Glomerular endothelial cell (primary cell): Measurements from ENCODE around the gene MGP. TPM values are rescaled to one million over a fixed set of nuclear protein-coding genes. Genes with fewer than 3 reads are reported as not detected.

Experiments used
- DNase-seq: peaks from one replicate; pipeline ENCODE4 v3.0.0-alpha.2; 2011; ENCODE audit warnings: low read depth, low spot score; ENCODE audit errors: extremely low read depth
- total RNA-seq: library from RNA; depleted of rRNA; stranded (reverse); fragments of >200 nt; gene quantifications from 2 replicates; pipeline ENCODE4 v1.2.3, GENCODE V29; 2015

The MGP gene
- total RNA-seq, 1 donor from 2014 or later: 9.1 TPM

DNA sequence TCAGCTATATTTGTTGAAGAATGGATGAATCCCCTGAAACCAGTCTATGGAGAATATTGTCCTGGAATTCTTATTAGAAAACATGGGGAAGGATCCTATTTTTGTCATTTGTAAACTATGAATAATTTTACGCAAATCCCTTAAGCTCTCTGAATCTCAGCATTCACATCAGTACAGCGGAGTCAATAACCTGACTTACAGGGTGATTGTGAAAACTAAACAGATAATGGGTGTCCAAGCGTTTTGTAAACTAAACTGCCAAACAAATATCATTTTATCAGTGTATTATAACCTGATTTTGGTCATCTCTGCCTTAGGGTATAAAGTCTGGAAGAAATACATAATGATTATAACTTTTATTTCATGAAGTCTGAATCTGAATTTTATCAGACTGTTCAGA, 52.3 kb downstream of the MGP start:
- no peak for DNase-seq

Other genes starting within 250 kb of the MGP start
- gene GUCY2C, start 189.3 kb downstream of the MGP start, total RNA-seq: not detected in 2 replicates
- 21.6 and 24.1 TPM in 2 replicates for gene WBP11, start 82.4 kb downstream of the MGP start, total RNA-seq
- 0.24 and 2.1 TPM in 2 replicates for gene C12orf60, start 82.2 kb downstream of the MGP start, total RNA-seq
- 0.05 and 0.12 TPM in 2 replicates for gene SMCO3, start 71.7 kb downstream of the MGP start, total RNA-seq
- 0.29 and 1.8 TPM in 2 replicates for gene ART4, start 42.3 kb downstream of the MGP start, total RNA-seq
- not detected in 2 replicates for gene ERP27, start 52.7 kb upstream of the MGP start, total RNA-seq
- 272 and 438 TPM in 2 replicates for gene ARHGDIB, start 75.7 kb upstream of the MGP start, total RNA-seq
- not detected in 2 replicates for gene PDE6H, start 87.2 kb upstream of the MGP start, total RNA-seq